OCI-LY7 (cell line): ENCODE results near the gene COL20A1. TPM values are rescaled to one million over a fixed set of nuclear protein-coding genes. Genes with fewer than 3 reads are reported as not detected.

Experiments used
- BruUV-seq: library from RNA; stranded (reverse); fragments of 400-500 nt; replicated peaks from 2 replicates; lab custom pipeline; 2021; lab: Mats Ljungman, UMichigan
- CTCF ChIA-PET: fragments of 300-600 bp; sonication (Branson Sonifier 250); formaldehyde crosslinking; loops from one replicate; lab custom pipeline; 2022; ENCODE audit warnings: antibody characterized with exemption; ENCODE audit not compliant: unreplicated experiment; lab: Charles Lee
- POLR2A ChIA-PET: fragments of 300-600 bp; sonication (Branson Sonifier 250); formaldehyde crosslinking; loops from one replicate; lab custom pipeline; 2022; ENCODE audit warnings: antibody characterized with exemption; lab: Charles Lee
- DNase-seq: peaks from one replicate; pipeline ENCODE4 v3.0.0-alpha.2; 2015; ENCODE audit warnings: low spot score
- H2AFZ ChIP-seq: fragments of 200-600 bp; sonication (generic), shearing (Covaris generic); 2 replicates; pipeline ENCODE4 v1.6.1; 2014; ENCODE audit warnings: mild to moderate bottlenecking, antibody characterized with exemption, low read length, moderate library complexity
- H3K27ac ChIP-seq: fragments of 200-600 bp; sonication (generic); 2 replicates; pipeline ENCODE4 v1.5.1; 2014; ENCODE audit warnings: mixed run types, low read depth, mild to moderate bottlenecking, moderate library complexity, low read length, inconsistent platforms; ENCODE audit not compliant: poor library complexity, severe bottlenecking
- H3K36me3 ChIP-seq: fragments of 200-600 bp; sonication (generic); 2 replicates; pipeline ENCODE4 v1.6.1; 2014; ENCODE audit warnings: mild to moderate bottlenecking, antibody characterized with exemption, low read length, moderate library complexity, mixed read lengths; ENCODE audit not compliant: insufficient read depth
- H3K4me1 ChIP-seq: fragments of 200-600 bp; sonication (generic); 2 replicates; pipeline ENCODE4 v1.5.1; 2014; ENCODE audit warnings: mild to moderate bottlenecking, low read length; ENCODE audit not compliant: insufficient read depth, poor library complexity, severe bottlenecking
- H3K4me2 ChIP-seq: fragments of 200-600 bp; sonication (generic); 2 replicates; pipeline ENCODE4 v1.6.1; 2014; ENCODE audit warnings: mild to moderate bottlenecking, low read length
- H3K4me3 ChIP-seq: fragments of 200-600 bp; sonication (generic); 2 replicates; pipeline ENCODE4 v1.5.1; 2014; ENCODE audit warnings: mild to moderate bottlenecking, low read depth, low read length; ENCODE audit not compliant: poor library complexity, severe bottlenecking
- H3K79me2 ChIP-seq: fragments of 200-600 bp; sonication (generic); 2 replicates; pipeline ENCODE4 v1.6.1; 2016; ENCODE audit warnings: low read depth, mild to moderate bottlenecking, low read length, moderate library complexity, mixed read lengths; ENCODE audit not compliant: insufficient read depth
- H3K9me2 ChIP-seq: fragments of 200-600 bp; sonication (generic); 2 replicates; pipeline ENCODE4 v1.6.1; 2016; ENCODE audit warnings: mild to moderate bottlenecking, low read length, mixed read lengths; ENCODE audit not compliant: insufficient read depth
- H3K9me3 ChIP-seq: fragments of 200-600 bp; sonication (generic); 2 replicates; pipeline ENCODE4 v1.6.1; 2014; ENCODE audit warnings: mild to moderate bottlenecking, mixed run types, low read length, mixed read lengths
- H4K20me1 ChIP-seq: fragments of 200-600 bp; sonication (generic); 2 replicates; pipeline ENCODE4 v1.6.1; 2014; ENCODE audit warnings: mild to moderate bottlenecking, antibody characterized with exemption, low read length, moderate library complexity, mixed read lengths; ENCODE audit not compliant: insufficient read depth
- EZH2phosphoT487 ChIP-seq: fragments of 200-600 bp; sonication (generic); IDR thresholded peaks from 2 replicates; pipeline ENCODE4 v1.6.1; 2018; ENCODE audit warnings: low read depth, borderline replicate concordance, mild to moderate bottlenecking, mixed run types, antibody characterized with exemption, low read length, moderate library complexity, mixed read lengths
- intact Hi-C: fragments of 100-400 bp; cut with micrococcal nuclease; formaldehyde crosslinking; loops from one replicate; pipeline ENCODE4 v1.10.0; 2022; ENCODE audit not compliant: unreplicated experiment
- total RNA-seq, 2 experiments: library from RNA; depleted of rRNA in 1 of 2; stranded (reverse); fragments of >200 nt in 1 of 2; shearing (Covaris generic) in 1 of 2; gene quantifications; 2 replicates each; pipeline ENCODE4 v1.2.3, GENCODE V29; 2014 to 2022
- TF ChIP-seq, protein P1 (sequence below): fragments of 200-600 bp; sonication (generic); conservative IDR thresholded peaks from 2 replicates; pipeline ENCODE4 v1.5.1; 2014; ENCODE audit warnings: mild to moderate bottlenecking, antibody characterized with exemption, low read length, moderate library complexity, mixed read lengths

Gene COL20A1
- total RNA-seq, 2 experiments from 2014 or later, result 0.15 TPM; not detected in 1

DNA sequence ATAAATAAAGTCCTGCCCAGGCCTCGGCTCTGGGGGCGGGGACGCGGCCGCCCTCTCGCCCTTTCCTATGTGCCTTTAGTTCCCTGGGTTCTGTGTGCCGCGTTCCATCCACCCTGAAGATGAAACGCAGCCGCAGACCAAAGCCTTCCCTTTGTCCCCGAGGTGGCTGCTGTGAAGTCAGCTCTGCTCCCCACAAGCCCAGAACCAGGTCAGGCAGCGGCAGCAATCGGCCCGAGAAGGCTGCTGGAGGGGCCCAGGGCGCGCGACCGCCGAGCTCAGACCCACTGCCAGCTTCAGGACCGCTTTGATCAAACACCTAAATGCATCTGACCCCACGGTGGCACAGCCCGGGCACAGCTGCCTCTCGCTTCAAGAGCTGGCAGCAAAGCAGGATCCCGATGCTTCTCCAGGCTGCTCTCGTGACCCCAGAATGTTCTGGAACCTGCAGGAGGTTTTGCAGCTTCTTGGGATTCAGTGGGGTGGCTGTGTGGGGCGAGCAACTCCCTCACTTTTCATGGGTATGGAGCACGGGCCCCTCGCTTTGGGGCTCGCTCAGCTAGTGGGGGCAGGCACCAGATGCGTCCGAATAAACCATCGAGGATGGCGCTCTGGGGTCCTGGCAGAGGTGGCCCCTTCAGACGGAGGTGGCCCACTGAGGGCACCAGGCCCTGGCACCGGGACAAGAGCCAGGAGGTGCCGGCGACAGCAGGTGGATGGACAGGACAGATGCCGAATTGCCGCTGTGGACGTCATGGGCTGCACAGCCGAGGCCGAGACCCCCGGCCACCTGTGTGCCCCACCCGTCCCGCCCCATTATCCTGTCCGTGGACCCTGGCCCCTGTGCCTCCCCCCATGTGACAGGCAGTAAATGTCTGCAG lies 55.2 kb downstream of the COL20A1 start:
- no peaks in the 10 kb centered on the region for H4K20me1 ChIP-seq
- no peaks in the 10 kb centered on the region for H3K36me3 ChIP-seq
- no peaks in the 10 kb centered on the region for H3K9me3 ChIP-seq
- H3K4me2 ChIP-seq, result no peak overlapping the region
- no peaks in the 10 kb centered on the region for H3K4me1 ChIP-seq
- intact Hi-C loops, result no loop called here
- ChIA-PET CTCF (no interaction called here), POLR2A (interaction anchor here (0.6 kb wide), 1 partner anchor 30 kb away, joined by 3 read pairs; no protein-coding TSS in a partner anchor)
- no peak overlapping the region for H3K4me3 ChIP-seq
- BruUV-seq, result no TSS peak
- DNase-seq, result no peak
- no peak overlapping the region for H2AFZ ChIP-seq
- no peak overlapping the region for H3K27ac ChIP-seq
- no peaks in the 10 kb centered on the region for H3K79me2 ChIP-seq
- H3K9me2 ChIP-seq, result no peaks in the 10 kb centered on the region
- TF ChIP-seq, protein P1, sequence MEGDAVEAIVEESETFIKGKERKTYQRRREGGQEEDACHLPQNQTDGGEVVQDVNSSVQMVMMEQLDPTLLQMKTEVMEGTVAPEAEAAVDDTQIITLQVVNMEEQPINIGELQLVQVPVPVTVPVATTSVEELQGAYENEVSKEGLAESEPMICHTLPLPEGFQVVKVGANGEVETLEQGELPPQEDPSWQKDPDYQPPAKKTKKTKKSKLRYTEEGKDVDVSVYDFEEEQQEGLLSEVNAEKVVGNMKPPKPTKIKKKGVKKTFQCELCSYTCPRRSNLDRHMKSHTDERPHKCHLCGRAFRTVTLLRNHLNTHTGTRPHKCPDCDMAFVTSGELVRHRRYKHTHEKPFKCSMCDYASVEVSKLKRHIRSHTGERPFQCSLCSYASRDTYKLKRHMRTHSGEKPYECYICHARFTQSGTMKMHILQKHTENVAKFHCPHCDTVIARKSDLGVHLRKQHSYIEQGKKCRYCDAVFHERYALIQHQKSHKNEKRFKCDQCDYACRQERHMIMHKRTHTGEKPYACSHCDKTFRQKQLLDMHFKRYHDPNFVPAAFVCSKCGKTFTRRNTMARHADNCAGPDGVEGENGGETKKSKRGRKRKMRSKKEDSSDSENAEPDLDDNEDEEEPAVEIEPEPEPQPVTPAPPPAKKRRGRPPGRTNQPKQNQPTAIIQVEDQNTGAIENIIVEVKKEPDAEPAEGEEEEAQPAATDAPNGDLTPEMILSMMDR, result no peak
- TF ChIP-seq EZH2phosphoT487, result no peak

DNA sequence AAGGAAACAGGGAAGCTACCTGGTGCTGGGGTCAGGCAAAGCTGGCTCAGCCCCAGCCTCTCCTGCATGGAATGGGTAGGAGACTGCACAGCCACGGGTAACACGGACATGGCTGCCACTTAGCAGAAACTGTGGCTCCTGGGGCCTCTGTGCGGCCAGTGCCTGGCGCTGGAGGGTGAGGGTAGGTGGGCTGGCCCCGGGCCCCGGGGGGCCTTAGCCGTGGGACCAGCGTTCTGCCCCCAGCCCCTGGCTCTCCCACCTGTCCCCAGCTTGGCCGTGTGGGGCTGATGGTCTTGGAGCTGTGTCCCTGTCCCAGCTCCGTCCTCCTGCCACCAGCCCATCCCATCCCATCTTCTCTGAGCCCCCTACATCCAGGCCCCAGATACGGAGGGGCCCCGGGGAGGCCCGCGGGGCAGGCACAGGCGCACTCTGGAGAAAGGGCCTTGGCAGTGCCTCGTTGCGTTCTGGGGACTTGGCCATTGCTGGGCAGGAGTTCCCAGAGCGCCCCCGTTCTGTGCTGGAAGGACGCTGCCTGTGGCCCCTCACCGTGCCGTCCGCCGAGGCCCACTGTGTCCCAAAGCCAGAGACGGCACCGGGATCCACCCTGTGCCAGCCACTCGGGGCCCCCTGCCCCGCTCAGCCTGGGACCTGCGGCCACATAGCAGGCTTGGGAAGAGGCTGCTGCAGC lies 56.0 kb downstream of the COL20A1 start:
- Histone ChIP-seq H3K4me2 (no peak overlapping the region), H3K27ac (no peak overlapping the region), H3K79me2 (no peaks in the 10 kb centered on the region), H4K20me1 (no peaks in the 10 kb centered on the region), H3K9me2 (no peaks in the 10 kb centered on the region), H3K4me3 (no peak overlapping the region), H3K4me1 (no peaks in the 10 kb centered on the region), H3K36me3 (no peaks in the 10 kb centered on the region), H3K9me3 (no peaks in the 10 kb centered on the region), H2AFZ (no peak overlapping the region)
- ChIA-PET CTCF (no interaction called here), POLR2A (no interaction called here)
- TF ChIP-seq, protein P1, result no peak
- TF ChIP-seq EZH2phosphoT487, result no peak
- intact Hi-C loops, result no loop called here
- BruUV-seq, result no TSS peak
- DNase-seq, result no peak

DNA sequence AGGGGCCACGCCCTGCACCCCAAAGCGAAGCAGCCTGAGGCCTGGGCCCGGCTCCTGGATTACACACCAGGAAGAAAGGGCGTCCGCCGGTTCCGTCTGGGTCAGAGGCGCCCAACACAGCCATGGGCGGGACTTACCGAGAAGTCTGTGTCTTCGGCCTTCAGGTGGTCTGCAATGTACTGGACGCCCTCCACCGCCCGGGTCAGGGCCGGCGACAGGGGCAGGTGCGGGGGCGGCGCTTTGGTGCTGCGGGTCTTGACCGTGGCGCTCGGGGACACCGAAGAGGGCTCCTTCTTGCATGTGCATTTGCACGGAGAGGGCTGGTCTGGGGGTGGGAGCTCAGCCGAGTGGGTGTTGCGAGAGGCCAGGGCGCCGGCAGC lies 56.5 kb downstream of the COL20A1 start:
- no TSS peak for BruUV-seq
- POLR2A ChIA-PET, result no interaction called here

More for the DNA sequence above, 56.5 kb downstream of the COL20A1 start:
- Histone ChIP-seq H3K79me2 (no peaks in the 10 kb centered on the region), H3K9me2 (no peaks in the 10 kb centered on the region), H3K4me2 (no peak overlapping the region), H3K27ac (no peak overlapping the region), H3K36me3 (no peaks in the 10 kb centered on the region), H2AFZ (no peak overlapping the region), H3K4me3 (no peak overlapping the region), H4K20me1 (no peaks in the 10 kb centered on the region), H3K9me3 (no peaks in the 10 kb centered on the region), H3K4me1 (no peaks in the 10 kb centered on the region)
- TF ChIP-seq EZH2phosphoT487, result no peak
- TF ChIP-seq, protein P1, result no peak
- intact Hi-C loops, result no loop called here
- DNase-seq, result no peak
- CTCF ChIA-PET, result no interaction called here
